ENCODE measurements around the gene SLC37A3. TPM values are rescaled to one million over a fixed set of nuclear protein-coding genes. Genes with fewer than 3 reads are reported as not detected.

The SLC37A3 gene
- total RNA-seq, 1 donor from 2014 or later = 31.1 TPM

GRCh38 chr7:140389445-140389844 lies 8.9 kb downstream of the SLC37A3 start:
- Histone ChIP-seq H3K36me3 (no peaks in the 10 kb centered on the region), H3K9me3 (no peaks in the 10 kb centered on the region), H3K27me3 (ENCODE audit: low read depth) (no peaks in the 10 kb centered on the region), H3K4me1 (peaks cover 19% of the 10 kb centered on the region), H3K27ac (no peak overlapping the region), H3K4me3 (no peak overlapping the region)
- intact Hi-C loops (cut with DNase I) = no loop called here
- no peak for TF ChIP-seq CTCF (IDR thresholded peaks at IDR 0.05)
- DNase-seq (no peak), ATAC-seq (no peak)

- H3K9me3 ChIP-seq = no peaks in the 10 kb centered on the region
- peaks cover 9% of the 10 kb centered on the region for H3K4me1 ChIP-seq
- no peaks in the 10 kb centered on the region for H3K27me3 ChIP-seq (ENCODE audit: low read depth)
- H3K36me3 ChIP-seq = peaks cover 23% of the 10 kb centered on the region
- no peak for TF ChIP-seq CTCF (IDR thresholded peaks at IDR 0.05)
- intact Hi-C loops (cut with DNase I) = no loop called here
- H3K4me3 ChIP-seq = no peak overlapping the region
- DNase-seq (no peak), ATAC-seq (no peak)
- H3K27ac ChIP-seq = no peak overlapping the region
Measured at GRCh38 chr7:140384894-140385545, 13.3 kb downstream of the SLC37A3 start.

GRCh38 chr7:140383954-140384713 lies 14.2 kb downstream of the SLC37A3 start:
- no peak for ATAC-seq
- Histone ChIP-seq H3K4me3 (no peak overlapping the region), H3K27me3 (ENCODE audit: low read depth) (no peaks in the 10 kb centered on the region), H3K9me3 (no peaks in the 10 kb centered on the region), H3K27ac (no peak overlapping the region), H3K4me1 (peaks cover 4% of the 10 kb centered on the region), H3K36me3 (peaks cover 31% of the 10 kb centered on the region)
- intact Hi-C loops (cut with DNase I) = no loop called here
- DNase-seq = no peak
- no peak for TF ChIP-seq CTCF (IDR thresholded peaks at IDR 0.05)

GRCh38 chr7:140375892-140376730 lies 22.2 kb downstream of the SLC37A3 start:
- no peaks in the 10 kb centered on the region for H3K9me3 ChIP-seq
- DNase-seq (no peak), ATAC-seq (peak in 1 of 2 donors; percentile 23)
- H3K4me3 ChIP-seq = no peak overlapping the region
- TF ChIP-seq CTCF (IDR thresholded peaks at IDR 0.05) = no peak
- intact Hi-C loops (cut with DNase I) = no loop called here
- H3K36me3 ChIP-seq = peaks cover 40% of the 10 kb centered on the region
- no peaks in the 10 kb centered on the region for H3K4me1 ChIP-seq
- no peaks in the 10 kb centered on the region for H3K27me3 ChIP-seq (ENCODE audit: low read depth)
- H3K27ac ChIP-seq = no peak overlapping the region

GRCh38 chr7:140375323-140375722 lies 23.0 kb downstream of the SLC37A3 start:
- Histone ChIP-seq H3K4me1 (no peaks in the 10 kb centered on the region), H3K27ac (no peak overlapping the region), H3K4me3 (no peak overlapping the region), H3K36me3 (peaks cover 34% of the 10 kb centered on the region), H3K27me3 (ENCODE audit: low read depth) (no peaks in the 10 kb centered on the region), H3K9me3 (no peaks in the 10 kb centered on the region)
- ATAC-seq (no peak), DNase-seq (no peak)
- intact Hi-C loops (cut with DNase I) = no loop called here
- no peak for TF ChIP-seq CTCF (IDR thresholded peaks at IDR 0.05)
